ENCODE measurements around the gene FBXW7. TPM values are rescaled to one million over a fixed set of nuclear protein-coding genes. Genes with fewer than 3 reads are reported as not detected.

Gene FBXW7
- total RNA-seq, 1 donor from 2014 or later, result 126 TPM

GRCh38 chr4:152471251-152471792 is 64.6 kb downstream of the FBXW7 start:
- no peak for DNase-seq

GRCh38 chr4:152468408-152468807 is 67.5 kb downstream of the FBXW7 start:
- DNase-seq, result no peak

- DNase-seq, result no peak
These were observed 68.8 kb downstream of the FBXW7 start for GRCh38 chr4:152467101-152467500.

- no peak for DNase-seq
These were observed 71.7 kb downstream of the FBXW7 start for GRCh38 chr4:152464030-152464823.

- DNase-seq, result no peak
These were observed 72.3 kb downstream of the FBXW7 start for GRCh38 chr4:152463562-152463961.

- DNase-seq, result no peak
These were observed 73.2 kb downstream of the FBXW7 start for GRCh38 chr4:152462695-152463094.

- DNase-seq, result no peak
These were observed 73.8 kb downstream of the FBXW7 start for GRCh38 chr4:152462047-152462446.

GRCh38 chr4:152460488-152460887 is 75.4 kb downstream of the FBXW7 start:
- no peak for DNase-seq

GRCh38 chr4:152459326-152459725 is 76.6 kb downstream of the FBXW7 start:
- DNase-seq, result no peak

GRCh38 chr4:152458801-152459302 is 77.0 kb downstream of the FBXW7 start:
- no peak for DNase-seq

- no peak for DNase-seq
These were observed 79.3 kb downstream of the FBXW7 start for GRCh38 chr4:152456609-152457008.

GRCh38 chr4:152455311-152455710 is 80.6 kb downstream of the FBXW7 start:
- no peak for DNase-seq

GRCh38 chr4:152454398-152455011 is 81.4 kb downstream of the FBXW7 start:
- DNase-seq, result peak; percentile 27

- no peak for DNase-seq
These were observed 84.4 kb downstream of the FBXW7 start for GRCh38 chr4:152451496-152451895.

- DNase-seq, result no peak
These were observed 87.0 kb downstream of the FBXW7 start for GRCh38 chr4:152448854-152449253.

- DNase-seq, result no peak
These were observed 87.7 kb downstream of the FBXW7 start for GRCh38 chr4:152448038-152448707.

GRCh38 chr4:152443859-152444258 is 92.0 kb downstream of the FBXW7 start:
- no peak for DNase-seq

GRCh38 chr4:152437561-152437960 is 98.3 kb downstream of the FBXW7 start:
- no peak for DNase-seq

- DNase-seq, result no peak
These were observed 99.5 kb downstream of the FBXW7 start for GRCh38 chr4:152436384-152436783.

GRCh38 chr4:152434011-152434410 is 101.9 kb downstream of the FBXW7 start:
- DNase-seq, result no peak

GRCh38 chr4:152431784-152432183 is 104.1 kb downstream of the FBXW7 start:
- DNase-seq, result no peak

GRCh38 chr4:152431291-152431690 is 104.6 kb downstream of the FBXW7 start:
- peak; percentile 16 for DNase-seq

GRCh38 chr4:152430507-152430906 is 105.4 kb downstream of the FBXW7 start:
- no peak for DNase-seq
